ENCODE results near the gene IGSF21. TPM values are rescaled to one million over a fixed set of nuclear protein-coding genes. Genes with fewer than 3 reads are reported as not detected.

IGSF21 gene
- total and polyA plus RNA-seq, 2 of the 4 experiments (the other 2 are of a cell fraction): not detected

DNA sequence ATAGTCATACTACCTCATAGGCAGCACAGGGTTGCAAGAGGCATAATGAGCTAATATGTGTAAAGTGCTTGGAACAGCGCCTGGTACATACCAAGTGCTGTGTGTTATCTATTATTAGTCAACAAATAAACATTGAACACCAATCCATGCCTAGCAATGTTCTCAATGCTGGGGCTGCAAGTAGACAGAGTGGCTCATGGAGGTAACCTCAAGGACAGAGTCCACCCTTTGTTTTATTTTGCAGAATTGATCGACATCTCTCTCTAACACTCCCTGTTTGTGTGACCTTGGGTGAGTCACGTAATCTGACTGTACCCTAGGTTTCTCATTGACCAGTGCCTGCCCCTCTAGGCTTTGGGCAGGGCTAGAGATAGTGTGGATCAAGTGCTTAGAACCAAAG lies 209.2 kb downstream of the IGSF21 start:
- POLR2A ChIA-PET (ENCODE audit: unreplicated experiment): no interaction called here
- no peaks in the 10 kb centered on the region for H3K79me1 ChIP-seq (ENCODE audit: low read depth in 1 of 2, low read length in 2 of 2)
- H2AK9ac ChIP-seq (replicated peaks; ENCODE audit: low read depth, low read length, poor library complexity): no peak overlapping the region
- no peak overlapping the region for H4K8ac ChIP-seq (ENCODE audit: low read depth in 2 of 2, low read length in 2 of 2)
- H2BK120ac ChIP-seq (ENCODE audit: low read depth, low read length): no peak overlapping the region
- H3K27ac ChIP-seq (ENCODE audit: insufficient read depth, low read length): no peak overlapping the region
- no peak overlapping the region for H3K4me2 ChIP-seq (ENCODE audit: low read depth, low read length)
- H3K9ac ChIP-seq (ENCODE audit: low read depth, low read length): no peak overlapping the region
- H3K14ac ChIP-seq (replicated peaks; ENCODE audit: low read depth, low read length): no peak overlapping the region
- H3K4ac ChIP-seq (ENCODE audit: low read depth, low read length): no peak overlapping the region
- H2AK5ac ChIP-seq (ENCODE audit: low read depth, low read length): no peak overlapping the region
- ATAC-seq (ENCODE audit: low read depth): no peak
- H3K4me3 ChIP-seq (ENCODE audit: insufficient read depth, low read depth, low read length): no peak overlapping the region
- dilution Hi-C loops (cut with HindIII; ENCODE audit: low sequenced_read_pairs, unreplicated experiment): no loop called here
- H3K4me1 ChIP-seq (ENCODE audit: control insufficient read depth, insufficient read depth, low read length): no peaks in the 10 kb centered on the region
- no peak overlapping the region for H2BK5ac ChIP-seq (ENCODE audit: low read depth, low read length, poor library complexity, severe bottlenecking)
- H3K9me3 ChIP-seq (ENCODE audit: control insufficient read depth, insufficient read depth, low read length): peaks cover 35% of the 10 kb centered on the region
- no peak overlapping the region for H2AFZ ChIP-seq (replicated peaks; ENCODE audit: low read length, poor library complexity)
- BruUV-seq (replicated peaks): no TSS peak
- CTCF ChIA-PET: no interaction called here
- H3K23ac ChIP-seq (ENCODE audit: low read depth, low read length): no peak overlapping the region
- H4K5ac ChIP-seq (ENCODE audit: low read depth, low read length): no peak overlapping the region
- no peak overlapping the region for H4K91ac ChIP-seq (ENCODE audit: insufficient read depth, low read depth, low read length)
- H3K18ac ChIP-seq (ENCODE audit: low read depth, low read length): no peak overlapping the region
- intact Hi-C loops (cut with micrococcal nuclease): no loop called here
- no peak overlapping the region for H3K56ac ChIP-seq (ENCODE audit: extremely low read depth, insufficient read depth, low read length)
- no peak overlapping the region for H2BK20ac ChIP-seq (ENCODE audit: low read depth, low read length)
- no peak overlapping the region for H2BK15ac ChIP-seq (ENCODE audit: low read depth, low read length)
- no CpG with 5 or more reads among the region's 3 CpGs for WGBS, 2 experiments (ENCODE audit: extremely low coverage in 2 of 2, insufficient read length in 1 of 2)
- H3K27me3 ChIP-seq (ENCODE audit: control insufficient read depth, insufficient read depth, low read length): no peaks in the 10 kb centered on the region
- no peaks in the 10 kb centered on the region for H3K9me1 ChIP-seq (ENCODE audit: insufficient read depth, low read length)
- in situ Hi-C loops (cut with MboI; ENCODE audit: low sequenced_read_pairs): no loop called here
- H3K36me3 ChIP-seq (ENCODE audit: control insufficient read depth, insufficient read depth, low read length): no peaks in the 10 kb centered on the region
- no peak for DNase-seq
- TF ChIP-seq SMC3 (IDR thresholded peaks at IDR 0.05; ENCODE audit: low read depth, low read length): no peak
- no peak for TF ChIP-seq MAZ (IDR thresholded peaks at IDR 0.05; ENCODE audit: borderline replicate concordance, low read depth, low read length)
- TF ChIP-seq MAFK (IDR thresholded peaks at IDR 0.05; ENCODE audit: low read depth, low read length): no peak
- TF ChIP-seq RFX5 (IDR thresholded peaks at IDR 0.05; ENCODE audit: low read depth, low read length): no peak
- TF ChIP-seq BHLHE40 (IDR thresholded peaks at IDR 0.05; ENCODE audit: low read depth, low read length): no peak
- TF ChIP-seq FOS (IDR thresholded peaks at IDR 0.05; ENCODE audit: low read depth, low read length): no peak
- no peak for TF ChIP-seq MXI1 (IDR thresholded peaks at IDR 0.05; ENCODE audit: borderline replicate concordance, low read depth, low read length)
- TF ChIP-seq NFE2L2 (IDR thresholded peaks at IDR 0.05; ENCODE audit: low read depth, low read length): no peak
- TF ChIP-seq RAD21 (IDR thresholded peaks at IDR 0.05; ENCODE audit: low read length): no peak
- TF ChIP-seq RCOR1 (IDR thresholded peaks at IDR 0.05; ENCODE audit: insufficient replicate concordance, low read length): no peak
- TF ChIP-seq CHD1 (IDR thresholded peaks at IDR 0.05; ENCODE audit: low read depth, low read length): no peak
- TF ChIP-seq, protein P1, sequence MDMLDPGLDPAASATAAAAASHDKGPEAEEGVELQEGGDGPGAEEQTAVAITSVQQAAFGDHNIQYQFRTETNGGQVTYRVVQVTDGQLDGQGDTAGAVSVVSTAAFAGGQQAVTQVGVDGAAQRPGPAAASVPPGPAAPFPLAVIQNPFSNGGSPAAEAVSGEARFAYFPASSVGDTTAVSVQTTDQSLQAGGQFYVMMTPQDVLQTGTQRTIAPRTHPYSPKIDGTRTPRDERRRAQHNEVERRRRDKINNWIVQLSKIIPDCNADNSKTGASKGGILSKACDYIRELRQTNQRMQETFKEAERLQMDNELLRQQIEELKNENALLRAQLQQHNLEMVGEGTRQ (IDR thresholded peaks at IDR 0.05; ENCODE audit: low read depth, low read length): no peak
- TF ChIP-seq CEBPB (IDR thresholded peaks at IDR 0.05; ENCODE audit: low read depth, low read length): no peak
- TF ChIP-seq, protein P2, sequence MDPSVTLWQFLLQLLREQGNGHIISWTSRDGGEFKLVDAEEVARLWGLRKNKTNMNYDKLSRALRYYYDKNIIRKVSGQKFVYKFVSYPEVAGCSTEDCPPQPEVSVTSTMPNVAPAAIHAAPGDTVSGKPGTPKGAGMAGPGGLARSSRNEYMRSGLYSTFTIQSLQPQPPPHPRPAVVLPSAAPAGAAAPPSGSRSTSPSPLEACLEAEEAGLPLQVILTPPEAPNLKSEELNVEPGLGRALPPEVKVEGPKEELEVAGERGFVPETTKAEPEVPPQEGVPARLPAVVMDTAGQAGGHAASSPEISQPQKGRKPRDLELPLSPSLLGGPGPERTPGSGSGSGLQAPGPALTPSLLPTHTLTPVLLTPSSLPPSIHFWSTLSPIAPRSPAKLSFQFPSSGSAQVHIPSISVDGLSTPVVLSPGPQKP (IDR thresholded peaks at IDR 0.05; ENCODE audit: borderline replicate concordance, low read depth, low read length): no peak
- TF ChIP-seq, protein P3, sequence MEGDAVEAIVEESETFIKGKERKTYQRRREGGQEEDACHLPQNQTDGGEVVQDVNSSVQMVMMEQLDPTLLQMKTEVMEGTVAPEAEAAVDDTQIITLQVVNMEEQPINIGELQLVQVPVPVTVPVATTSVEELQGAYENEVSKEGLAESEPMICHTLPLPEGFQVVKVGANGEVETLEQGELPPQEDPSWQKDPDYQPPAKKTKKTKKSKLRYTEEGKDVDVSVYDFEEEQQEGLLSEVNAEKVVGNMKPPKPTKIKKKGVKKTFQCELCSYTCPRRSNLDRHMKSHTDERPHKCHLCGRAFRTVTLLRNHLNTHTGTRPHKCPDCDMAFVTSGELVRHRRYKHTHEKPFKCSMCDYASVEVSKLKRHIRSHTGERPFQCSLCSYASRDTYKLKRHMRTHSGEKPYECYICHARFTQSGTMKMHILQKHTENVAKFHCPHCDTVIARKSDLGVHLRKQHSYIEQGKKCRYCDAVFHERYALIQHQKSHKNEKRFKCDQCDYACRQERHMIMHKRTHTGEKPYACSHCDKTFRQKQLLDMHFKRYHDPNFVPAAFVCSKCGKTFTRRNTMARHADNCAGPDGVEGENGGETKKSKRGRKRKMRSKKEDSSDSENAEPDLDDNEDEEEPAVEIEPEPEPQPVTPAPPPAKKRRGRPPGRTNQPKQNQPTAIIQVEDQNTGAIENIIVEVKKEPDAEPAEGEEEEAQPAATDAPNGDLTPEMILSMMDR (conservative IDR thresholded peaks at IDR 0.05; ENCODE audit: low read depth, low read length): no peak
- no peak for TF ChIP-seq POLR2A (IDR thresholded peaks at IDR 0.05; ENCODE audit: low read depth, low read length)
- H4K20me1 ChIP-seq (ENCODE audit: insufficient read depth, low read length): no peaks in the 10 kb centered on the region

All from IMR-90 (cell line).